CD1c-positive myeloid dendritic cell (primary cell): Measurements from ENCODE around the gene PDGFA.
"Not testable (repeated sequence)": the region's sequence is repeated elsewhere in the genome, so short reads cannot be mapped to it uniquely, and the experiment has no call there.

Experiments
- DNase-seq: peaks from one replicate; pipeline ENCODE4 v3.0.0-alpha.2; 2016; ENCODE audit errors: extremely low spot score

Gene PDGFA

GRCh38 chr7:552151-552867, 32.7 kb upstream of the PDGFA start:
- not testable (repeated sequence) for DNase-seq

DNA sequence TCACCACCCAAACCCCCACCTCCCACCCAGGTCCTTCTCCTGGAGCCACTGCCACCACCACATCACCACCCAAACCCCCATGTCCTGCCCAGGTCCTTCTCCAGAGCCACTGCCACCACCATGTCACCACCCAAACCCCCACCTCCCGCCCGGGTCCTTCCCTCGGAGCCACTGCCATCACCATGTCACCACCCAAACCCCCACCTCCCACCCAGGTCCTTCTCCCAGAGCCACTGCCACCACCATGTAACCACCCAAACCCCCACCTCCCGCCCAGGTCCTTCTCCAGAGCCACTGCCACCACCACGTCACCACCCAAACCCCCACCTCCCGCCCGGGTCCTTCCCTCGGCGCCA, 31.9 kb upstream of the PDGFA start:
- DNase-seq: not testable (repeated sequence)

- DNase-seq: no peak
Measured at GRCh38 chr7:550881-551614, 31.4 kb upstream of the PDGFA start.

GRCh38 chr7:549891-550625, 30.4 kb upstream of the PDGFA start:
- no peak for DNase-seq

DNA sequence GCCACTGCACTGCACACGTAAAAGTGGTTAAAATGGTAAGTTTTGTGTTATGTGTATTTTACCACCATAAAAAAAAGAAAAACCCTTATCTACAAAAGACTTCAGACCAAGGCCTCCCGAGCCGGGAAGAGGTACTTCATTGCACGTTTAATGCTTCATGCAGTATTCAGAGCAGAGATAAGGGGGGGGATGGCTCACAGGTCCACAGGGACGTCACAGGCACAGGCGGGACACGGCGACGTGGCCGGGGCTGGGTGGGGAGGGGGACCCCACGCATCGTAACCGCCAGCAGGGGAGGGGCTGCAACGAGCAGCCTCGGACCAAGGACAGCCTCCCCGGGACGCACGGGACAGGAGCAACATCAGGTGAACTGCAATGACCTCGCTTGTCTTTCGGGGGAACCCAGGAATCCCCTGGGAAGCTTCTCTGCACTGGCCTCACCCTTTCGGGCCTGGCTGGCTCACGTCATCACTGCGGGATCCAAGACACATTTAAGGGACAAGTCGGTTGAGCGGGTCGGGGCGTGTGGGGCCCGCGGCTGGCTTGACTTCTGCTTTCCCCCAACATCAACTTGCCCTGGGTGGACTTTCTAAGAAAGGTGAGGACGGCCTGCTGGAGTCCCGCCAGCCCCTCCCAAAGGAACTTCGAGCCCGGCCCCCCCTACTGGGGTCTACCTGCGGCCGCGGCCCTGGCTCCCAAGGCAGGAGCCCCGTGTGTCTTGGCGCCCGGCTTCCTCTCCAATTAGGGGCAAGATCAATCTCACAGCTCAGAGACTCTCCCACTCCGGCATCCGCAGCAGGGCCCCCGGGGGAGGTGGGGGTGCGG, 29.6 kb upstream of the PDGFA start:
- DNase-seq: no peak

GRCh38 chr7:548401-548800, 28.8 kb upstream of the PDGFA start:
- no peak for DNase-seq

GRCh38 chr7:545470-545869, 25.8 kb upstream of the PDGFA start:
- DNase-seq: no peak

- no peak for DNase-seq
Measured at GRCh38 chr7:544338-545221, 24.9 kb upstream of the PDGFA start.

DNA sequence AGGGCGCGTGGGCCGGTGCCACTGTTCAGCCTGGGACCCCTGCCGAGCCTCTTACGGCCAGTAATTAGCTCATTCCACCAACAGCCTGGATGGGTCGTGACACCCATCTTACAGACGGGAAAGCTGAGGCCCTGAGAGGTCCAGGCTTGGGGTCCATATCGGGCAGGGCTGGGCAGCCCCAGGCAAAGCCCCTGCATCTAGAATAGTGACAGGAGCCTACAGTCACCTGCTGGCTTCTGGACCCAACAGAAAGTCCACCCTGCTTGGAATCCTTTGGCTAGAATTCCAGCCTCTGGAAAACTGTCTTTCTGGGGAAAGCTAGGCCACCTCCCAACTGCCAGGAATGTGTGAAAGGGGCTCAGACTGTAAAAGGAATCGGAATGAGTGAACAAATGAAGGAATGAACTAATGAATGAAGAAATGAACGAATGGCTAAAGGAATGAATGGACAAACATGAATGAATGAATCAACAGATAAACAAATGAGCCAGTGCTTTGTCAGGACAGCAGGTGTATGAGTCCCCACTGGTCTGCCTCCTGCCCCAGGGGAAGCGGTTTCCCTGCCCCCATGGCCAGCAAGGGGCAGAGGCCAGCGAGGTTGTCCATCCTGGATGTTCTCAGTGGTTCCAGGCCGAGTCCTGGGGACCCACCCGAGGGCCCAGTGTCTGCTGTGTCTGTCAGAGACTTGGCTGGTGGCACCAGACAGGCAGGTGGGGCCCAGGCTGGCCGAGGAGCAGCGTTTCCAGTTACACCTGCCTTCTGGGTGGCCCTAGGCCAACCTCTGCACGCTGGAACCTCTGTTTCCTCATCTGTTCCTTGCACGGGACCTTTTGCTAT, 24.1 kb upstream of the PDGFA start:
- DNase-seq: no peak

DNA sequence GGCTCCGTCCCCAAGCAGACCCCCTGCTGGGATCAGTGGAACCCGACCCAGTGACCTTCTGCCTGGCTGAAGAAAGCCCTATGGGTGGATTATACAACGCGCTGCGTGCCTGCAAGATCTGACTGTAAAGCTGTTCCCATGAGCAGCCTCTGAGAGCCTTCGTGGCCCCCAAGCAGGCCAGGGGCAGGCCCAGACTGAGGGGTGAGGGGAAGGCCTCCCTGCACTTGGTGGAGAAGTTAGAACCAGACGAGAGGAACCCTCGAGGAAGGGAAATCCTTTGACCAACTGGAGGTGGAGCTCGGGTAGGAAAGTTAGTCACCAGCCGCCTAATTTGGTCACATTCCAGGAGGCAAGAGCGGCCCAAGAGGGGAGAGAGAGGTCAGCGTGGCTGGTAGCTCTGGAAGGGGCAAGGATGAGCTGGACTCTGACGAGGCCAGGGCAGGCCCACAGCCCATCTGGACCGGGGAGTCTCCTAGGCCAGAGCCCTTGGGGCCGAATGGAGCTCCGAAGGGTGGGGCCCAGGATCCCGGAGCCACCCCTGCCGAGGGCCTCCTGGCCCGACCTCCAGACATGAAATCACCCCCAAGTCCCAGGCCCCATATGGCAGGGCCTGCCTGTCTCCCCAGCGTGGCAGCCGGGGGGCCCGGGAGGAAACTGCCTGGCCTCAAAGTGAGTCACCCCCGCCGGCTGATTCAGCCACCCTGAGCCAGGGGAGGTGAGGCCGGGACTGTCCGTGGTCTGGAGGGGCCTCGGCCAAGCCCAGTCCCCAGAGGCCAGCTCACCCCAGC, 23.3 kb upstream of the PDGFA start:
- DNase-seq: peak; percentile 18

GRCh38 chr7:542131-542712, 22.6 kb upstream of the PDGFA start:
- DNase-seq: no peak

GRCh38 chr7:541661-542060, 22.0 kb upstream of the PDGFA start:
- no peak for DNase-seq

- DNase-seq: no peak
Measured at GRCh38 chr7:540997-541396, 21.4 kb upstream of the PDGFA start.

- DNase-seq: no peak
Measured at GRCh38 chr7:540579-540978, 20.9 kb upstream of the PDGFA start.

DNA sequence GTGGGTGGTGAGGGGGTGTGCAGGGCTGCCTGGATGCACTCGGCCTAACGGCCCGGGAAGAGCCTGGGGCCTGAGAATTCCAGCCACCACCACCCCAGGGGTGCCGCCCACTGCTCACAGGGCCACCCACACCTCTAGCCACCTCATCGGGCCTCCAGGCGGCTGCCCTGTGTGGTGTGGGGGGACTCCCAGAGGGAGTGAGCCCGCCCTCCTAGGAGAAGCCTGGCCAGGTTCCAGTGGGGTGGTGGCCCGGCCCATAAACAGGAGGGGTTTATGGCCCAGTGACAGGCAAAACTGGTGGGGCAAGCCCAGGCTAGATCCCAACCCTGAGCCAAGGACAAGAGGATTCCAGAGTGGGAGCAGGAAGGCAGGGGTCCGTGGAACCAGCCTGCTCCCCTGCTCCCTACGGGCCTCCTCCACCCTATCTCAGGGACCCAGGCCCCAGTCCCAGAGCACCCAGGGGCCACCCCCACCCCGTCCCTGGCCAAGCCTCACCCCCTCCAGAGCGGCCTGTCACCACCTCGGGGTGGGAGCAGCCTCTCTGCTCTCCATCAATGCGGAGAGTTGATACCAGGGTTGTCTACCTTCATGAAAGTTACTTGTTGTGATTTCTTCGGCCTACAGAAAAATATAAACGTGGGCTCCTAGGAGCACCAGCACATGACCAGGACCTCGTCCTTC, 20.2 kb upstream of the PDGFA start:
- DNase-seq: no peak

DNA sequence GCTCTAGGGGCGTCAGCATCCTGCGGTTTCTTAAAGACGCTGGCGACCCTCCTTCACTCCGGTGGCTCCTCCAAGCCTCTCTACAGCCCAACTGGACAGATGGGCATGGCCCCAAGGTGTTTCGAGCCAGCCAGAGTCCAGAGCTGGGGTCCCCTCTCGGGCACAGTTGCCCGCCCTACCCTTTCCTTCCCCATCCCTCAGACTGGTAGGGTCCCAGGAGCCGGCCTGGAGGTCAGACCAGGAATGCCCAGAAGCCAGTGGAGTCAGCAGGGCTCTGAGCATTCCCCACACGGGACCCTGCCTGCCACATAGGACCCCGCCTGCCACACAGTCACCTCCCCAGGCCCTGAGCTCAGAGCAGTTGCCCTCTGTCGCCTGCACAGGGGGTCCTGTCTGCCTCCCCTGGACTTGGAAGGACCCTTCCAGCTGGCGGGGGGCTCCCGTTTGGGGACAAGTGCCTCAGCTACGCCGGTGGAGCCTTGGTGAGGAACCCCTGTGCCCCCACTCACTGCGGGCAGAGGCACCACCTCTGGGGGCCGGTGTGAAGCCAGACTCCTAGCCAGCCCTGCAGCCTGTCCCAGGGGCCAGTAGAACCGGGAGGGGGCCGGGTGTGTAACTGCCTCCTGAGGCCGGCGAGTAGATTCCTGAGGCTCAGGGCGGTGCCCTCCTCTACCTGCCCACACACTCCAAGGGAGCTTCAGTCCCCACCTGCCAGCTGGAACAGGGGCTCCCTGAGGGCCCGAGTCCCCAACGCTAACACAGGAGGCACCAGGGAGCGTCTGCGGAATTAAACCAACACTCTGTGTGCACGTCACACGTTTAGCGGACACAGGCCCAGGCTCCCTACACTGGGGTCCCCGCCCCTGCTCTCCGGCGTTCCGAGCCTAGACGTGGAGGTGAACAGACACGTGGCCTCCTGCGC, 19.4 kb upstream of the PDGFA start:
- DNase-seq: no peak
